ENCODE measurements around the gene CAPN11.

DNA sequence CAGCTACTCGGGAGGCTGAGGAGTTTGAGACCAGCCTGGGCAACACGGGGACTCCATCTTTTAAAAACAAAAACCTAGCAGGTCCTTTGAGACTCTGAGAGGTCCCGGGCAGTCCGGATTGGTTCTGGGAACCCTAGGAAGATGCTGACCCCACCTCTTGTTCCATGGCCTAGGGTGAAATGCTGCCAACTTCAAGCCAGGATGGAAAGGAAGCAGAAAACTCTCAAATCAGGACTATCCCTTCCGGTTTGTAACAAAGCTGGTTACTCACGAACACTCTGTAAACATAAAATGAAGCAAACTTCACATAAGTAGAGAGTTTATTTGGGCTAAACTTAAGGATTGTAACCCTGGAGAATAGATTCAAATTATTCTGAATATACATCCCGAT is 28.0 kb downstream of the CAPN11 start:
- TF ChIP-seq, protein P1, sequence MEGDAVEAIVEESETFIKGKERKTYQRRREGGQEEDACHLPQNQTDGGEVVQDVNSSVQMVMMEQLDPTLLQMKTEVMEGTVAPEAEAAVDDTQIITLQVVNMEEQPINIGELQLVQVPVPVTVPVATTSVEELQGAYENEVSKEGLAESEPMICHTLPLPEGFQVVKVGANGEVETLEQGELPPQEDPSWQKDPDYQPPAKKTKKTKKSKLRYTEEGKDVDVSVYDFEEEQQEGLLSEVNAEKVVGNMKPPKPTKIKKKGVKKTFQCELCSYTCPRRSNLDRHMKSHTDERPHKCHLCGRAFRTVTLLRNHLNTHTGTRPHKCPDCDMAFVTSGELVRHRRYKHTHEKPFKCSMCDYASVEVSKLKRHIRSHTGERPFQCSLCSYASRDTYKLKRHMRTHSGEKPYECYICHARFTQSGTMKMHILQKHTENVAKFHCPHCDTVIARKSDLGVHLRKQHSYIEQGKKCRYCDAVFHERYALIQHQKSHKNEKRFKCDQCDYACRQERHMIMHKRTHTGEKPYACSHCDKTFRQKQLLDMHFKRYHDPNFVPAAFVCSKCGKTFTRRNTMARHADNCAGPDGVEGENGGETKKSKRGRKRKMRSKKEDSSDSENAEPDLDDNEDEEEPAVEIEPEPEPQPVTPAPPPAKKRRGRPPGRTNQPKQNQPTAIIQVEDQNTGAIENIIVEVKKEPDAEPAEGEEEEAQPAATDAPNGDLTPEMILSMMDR (IDR thresholded peaks at IDR 0.05; ENCODE audit: extremely low read depth in 1 of 2, insufficient read depth in 1 of 2, low read depth in 1 of 2, low read length in 2 of 2) = no peak
- no peak for TF ChIP-seq JUN (IDR thresholded peaks at IDR 0.05; ENCODE audit: borderline replicate concordance, insufficient read depth, insufficient read length, low read depth)
- no peak for TF ChIP-seq EZH2 (IDR thresholded peaks at IDR 0.05; ENCODE audit: borderline replicate concordance, low read depth, low read length, severe bottlenecking)
- no peak for TF ChIP-seq POLR2AphosphoS5 (IDR thresholded peaks at IDR 0.05; ENCODE audit: insufficient read depth, low read depth, low read length)
- TF ChIP-seq POLR2A (IDR thresholded peaks at IDR 0.05; ENCODE audit: low read depth, low read length) = no peak
- TF ChIP-seq, protein P2, sequence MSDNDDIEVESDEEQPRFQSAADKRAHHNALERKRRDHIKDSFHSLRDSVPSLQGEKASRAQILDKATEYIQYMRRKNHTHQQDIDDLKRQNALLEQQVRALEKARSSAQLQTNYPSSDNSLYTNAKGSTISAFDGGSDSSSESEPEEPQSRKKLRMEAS (IDR thresholded peaks at IDR 0.05; ENCODE audit: insufficient read depth, insufficient read length) = no peak

Measured in endothelial cell of umbilical vein (primary cell).